ENCODE results near the gene VEZT.

GRCh38 chr12:95228617-95229016 lies 11.0 kb downstream of the VEZT start:
- no peak for TF ChIP-seq CTCF (IDR thresholded peaks at IDR 0.05)
- no peak for TF ChIP-seq POLR2A (IDR thresholded peaks at IDR 0.05)

Measured in ovary (tissue), 3 donors.